CD4-positive, alpha-beta T cell treated with Interleukin-15 for 4 hours (primary cell): ENCODE data around the gene SYNGR1.

Source experiments
- DNase-seq: peaks from one replicate; pipeline ENCODE4 v3.0.0-alpha.2; 2020; ENCODE audit warnings: low spot score

SYNGR1 gene

GRCh38 chr22:39431216-39431801 lies 81.5 kb downstream of the SYNGR1 start:
- no peak for DNase-seq

GRCh38 chr22:39431821-39432251 lies 82.0 kb downstream of the SYNGR1 start:
- no peak for DNase-seq

- no peak for DNase-seq
These were observed 82.6 kb downstream of the SYNGR1 start for GRCh38 chr22:39432361-39432811.

GRCh38 chr22:39433476-39434242 lies 83.9 kb downstream of the SYNGR1 start:
- DNase-seq, result no peak

- no peak for DNase-seq
These were observed 84.5 kb downstream of the SYNGR1 start for GRCh38 chr22:39434243-39434653.

- no peak for DNase-seq
These were observed 84.9 kb downstream of the SYNGR1 start for GRCh38 chr22:39434721-39435120.
